Measurements from ENCODE around the gene ANO2. TPM values are rescaled to one million over a fixed set of nuclear protein-coding genes. Genes with fewer than 3 reads are reported as not detected.

Gene ANO2
- polyA plus RNA-seq, 1 experiment: 0.09 TPM

GRCh38 chr12:5954661-5955060 lies 9.6 kb upstream of the ANO2 start:
- ChIA-PET CTCF (no interaction called here), POLR2A (no interaction called here)
- no peak for DNase-seq (ENCODE audit: low read depth, low spot score)
- H3K27ac ChIP-seq (ENCODE audit: low read depth, low read length): no peak overlapping the region
- no peaks in the 10 kb centered on the region for H3K9me3 ChIP-seq (ENCODE audit: control insufficient read depth, insufficient read depth, low read length)
- peaks cover 13% of the 10 kb centered on the region for H3K27me3 ChIP-seq (ENCODE audit: control insufficient read depth, insufficient read depth, low read length)
- H3K4me3 ChIP-seq (ENCODE audit: low read depth, low read length): no peak overlapping the region
- no peak for TF ChIP-seq CTCF (IDR thresholded peaks at IDR 0.05; ENCODE audit: low read depth, low read length)

GRCh38 chr12:5953835-5954586 lies 9.0 kb upstream of the ANO2 start:
- Histone ChIP-seq H3K27ac (ENCODE audit: low read depth, low read length) (no peak overlapping the region), H3K27me3 (ENCODE audit: control insufficient read depth, insufficient read depth, low read length) (peaks cover 18% of the 10 kb centered on the region), H3K9me3 (ENCODE audit: control insufficient read depth, insufficient read depth, low read length) (no peaks in the 10 kb centered on the region), H3K4me3 (ENCODE audit: low read depth, low read length) (no peak overlapping the region)
- ChIA-PET CTCF (interaction anchor here (1.6 kb wide), 1 partner anchor 34 kb away, joined by 6 read pairs; no protein-coding TSS in a partner anchor), POLR2A (no interaction called here)
- no peak for TF ChIP-seq CTCF (IDR thresholded peaks at IDR 0.05; ENCODE audit: low read depth, low read length)
- no peak for DNase-seq (ENCODE audit: low read depth, low spot score)

- Histone ChIP-seq H3K27me3 (ENCODE audit: control insufficient read depth, insufficient read depth, low read length) (peaks cover 22% of the 10 kb centered on the region), H3K9me3 (ENCODE audit: control insufficient read depth, insufficient read depth, low read length) (no peaks in the 10 kb centered on the region), H3K27ac (ENCODE audit: low read depth, low read length) (no peak overlapping the region), H3K4me3 (ENCODE audit: low read depth, low read length) (no peak overlapping the region)
- DNase-seq (ENCODE audit: low read depth, low spot score): no peak
- ChIA-PET POLR2A (no interaction called here), CTCF (interaction anchor here (1.4 kb wide), 1 partner anchor 36 kb away, joined by 4 read pairs; no protein-coding TSS in a partner anchor)
- no peak for TF ChIP-seq CTCF (IDR thresholded peaks at IDR 0.05; ENCODE audit: low read depth, low read length)
These were observed 7.0 kb upstream of the ANO2 start for GRCh38 chr12:5952031-5952430.

- H3K9me3 ChIP-seq (ENCODE audit: control insufficient read depth, insufficient read depth, low read length): peaks cover 4% of the 10 kb centered on the region; the same call in 1 of the 2 replicates
- peaks cover 49% of the 10 kb centered on the region for H3K27me3 ChIP-seq (ENCODE audit: control insufficient read depth, insufficient read depth, low read length)
- H3K4me3 ChIP-seq (ENCODE audit: low read depth, low read length): no peak overlapping the region
- no peak for TF ChIP-seq CTCF (IDR thresholded peaks at IDR 0.05; ENCODE audit: low read depth, low read length)
- ChIA-PET CTCF (no interaction called here), POLR2A (no interaction called here)
- H3K27ac ChIP-seq (ENCODE audit: low read depth, low read length): no peak overlapping the region
- DNase-seq (ENCODE audit: low read depth, low spot score): no peak
These were observed 3.6 kb upstream of the ANO2 start for GRCh38 chr12:5948696-5949095.

- peaks cover 55% of the 10 kb centered on the region for H3K27me3 ChIP-seq (ENCODE audit: control insufficient read depth, insufficient read depth, low read length)
- CTCF ChIA-PET: no interaction called here
These were observed 1.9 kb upstream of the ANO2 start for GRCh38 chr12:5947006-5947405.

More at GRCh38 chr12:5947006-5947405, 1.9 kb upstream of the ANO2 start:
- POLR2A ChIA-PET: no interaction called here
- Histone ChIP-seq H3K9me3 (ENCODE audit: control insufficient read depth, insufficient read depth, low read length) (peaks cover 4% of the 10 kb centered on the region; the same call in 1 of the 2 replicates), H3K27ac (ENCODE audit: low read depth, low read length) (no peak overlapping the region), H3K4me3 (ENCODE audit: low read depth, low read length) (no peak overlapping the region)
- DNase-seq (ENCODE audit: low read depth, low spot score): no peak
- TF ChIP-seq CTCF (IDR thresholded peaks at IDR 0.05; ENCODE audit: low read depth, low read length): no peak
